ENCODE data around the gene CDC42EP5.

CDC42EP5 gene

DNA sequence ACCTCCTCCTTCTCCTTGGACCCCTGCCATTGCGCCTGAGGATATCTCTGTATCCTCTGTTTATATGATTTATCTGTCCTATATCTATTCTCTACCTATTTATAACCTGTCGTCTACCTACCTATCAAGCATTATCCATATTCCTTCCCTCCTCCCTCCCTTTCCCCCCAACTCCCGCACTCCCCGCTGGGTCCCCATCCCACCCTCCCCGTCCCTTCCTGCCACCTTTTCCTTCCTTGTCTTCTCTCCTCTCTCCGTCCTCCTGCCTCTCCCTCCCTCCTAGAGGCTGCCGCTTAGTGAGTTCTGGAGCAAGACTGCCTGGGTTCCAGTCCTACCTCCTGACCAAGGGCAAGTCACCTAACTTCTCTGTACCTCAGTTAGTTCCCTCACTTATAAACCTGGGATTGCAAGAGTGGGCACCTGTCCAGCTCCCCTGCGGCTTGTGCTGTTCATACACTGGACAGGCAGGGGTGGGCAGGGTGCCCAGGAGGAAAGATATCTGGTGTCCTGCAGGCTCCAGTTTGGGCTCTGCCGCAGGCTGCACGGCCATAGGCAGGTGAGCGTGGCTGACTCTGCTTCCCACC lies 41.7 kb downstream of the CDC42EP5 start:
- H3K27ac ChIP-seq: no peak overlapping the region
- H3K27me3 ChIP-seq: peaks cover 71% of the 10 kb centered on the region
- TF ChIP-seq, protein P1, sequence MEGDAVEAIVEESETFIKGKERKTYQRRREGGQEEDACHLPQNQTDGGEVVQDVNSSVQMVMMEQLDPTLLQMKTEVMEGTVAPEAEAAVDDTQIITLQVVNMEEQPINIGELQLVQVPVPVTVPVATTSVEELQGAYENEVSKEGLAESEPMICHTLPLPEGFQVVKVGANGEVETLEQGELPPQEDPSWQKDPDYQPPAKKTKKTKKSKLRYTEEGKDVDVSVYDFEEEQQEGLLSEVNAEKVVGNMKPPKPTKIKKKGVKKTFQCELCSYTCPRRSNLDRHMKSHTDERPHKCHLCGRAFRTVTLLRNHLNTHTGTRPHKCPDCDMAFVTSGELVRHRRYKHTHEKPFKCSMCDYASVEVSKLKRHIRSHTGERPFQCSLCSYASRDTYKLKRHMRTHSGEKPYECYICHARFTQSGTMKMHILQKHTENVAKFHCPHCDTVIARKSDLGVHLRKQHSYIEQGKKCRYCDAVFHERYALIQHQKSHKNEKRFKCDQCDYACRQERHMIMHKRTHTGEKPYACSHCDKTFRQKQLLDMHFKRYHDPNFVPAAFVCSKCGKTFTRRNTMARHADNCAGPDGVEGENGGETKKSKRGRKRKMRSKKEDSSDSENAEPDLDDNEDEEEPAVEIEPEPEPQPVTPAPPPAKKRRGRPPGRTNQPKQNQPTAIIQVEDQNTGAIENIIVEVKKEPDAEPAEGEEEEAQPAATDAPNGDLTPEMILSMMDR (IDR thresholded peaks at IDR 0.05): no peak
- H3K36me3 ChIP-seq: peaks cover 5% of the 10 kb centered on the region
- H3K9me3 ChIP-seq: no peaks in the 10 kb centered on the region
- H3K4me1 ChIP-seq (ENCODE audit: control insufficient read depth in 1 of 2, insufficient read depth in 1 of 2, low read depth in 1 of 2, low read length in 1 of 2): peaks cover 4 to 6% of the 10 kb centered on the region in 2 experiments
- peak overlapping the region in 1 of 2 experiments; percentile 24 for H3K4me3 ChIP-seq (ENCODE audit: low read depth in 1 of 2, low read length in 1 of 2)

DNA sequence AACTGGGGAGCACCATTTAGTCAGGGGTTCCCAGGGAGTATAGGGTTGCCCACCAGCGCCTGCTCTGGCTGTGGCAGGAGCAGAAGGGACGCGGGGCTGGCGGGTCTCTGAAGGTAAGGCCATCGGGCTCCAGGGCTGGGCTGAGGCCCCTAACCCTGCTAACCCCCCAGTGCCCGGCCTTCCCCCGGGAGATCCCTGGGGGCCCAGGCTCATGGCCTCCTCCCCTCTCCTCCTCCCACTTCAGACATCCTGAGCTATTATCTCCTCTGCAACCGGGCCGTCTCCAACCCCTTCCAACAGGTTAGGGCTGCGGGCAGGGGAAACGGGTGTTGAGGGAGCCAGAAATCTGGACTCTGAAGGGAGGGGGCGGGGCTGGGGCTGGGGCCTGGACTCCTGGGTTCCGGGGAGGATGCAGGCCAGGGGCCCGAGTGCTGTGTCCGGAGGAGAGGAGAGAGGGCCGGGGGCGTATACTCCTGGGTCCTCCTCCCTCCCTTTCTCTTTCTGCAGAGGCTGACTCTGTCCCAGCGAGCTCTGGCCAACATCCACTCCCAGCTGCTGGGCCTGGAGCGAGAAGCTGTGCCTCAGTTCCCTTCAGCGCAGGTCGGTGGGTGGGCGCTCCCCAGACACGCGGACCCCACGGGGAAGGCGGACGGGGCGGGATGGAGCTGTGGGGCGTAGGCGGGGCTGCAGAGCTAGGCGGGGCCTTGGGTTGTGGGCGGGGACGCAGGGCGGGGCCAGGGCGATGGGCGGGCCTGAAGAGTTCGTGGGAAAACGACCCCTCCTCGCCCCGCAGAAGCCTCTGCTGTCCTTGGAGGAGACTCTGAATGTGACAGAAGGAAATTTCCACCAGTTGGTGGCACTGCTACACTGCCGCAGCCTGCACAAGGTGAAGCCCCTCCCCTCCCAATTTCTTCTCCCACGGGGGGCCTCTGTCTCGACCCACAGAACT lies 42.5 kb downstream of the CDC42EP5 start:
- Histone ChIP-seq H3K4me3 (ENCODE audit: low read depth in 1 of 2, low read length in 1 of 2) (peak overlapping the region in 1 of 2 experiments; percentile 24), H3K27me3 (peaks cover 79% of the 10 kb centered on the region)
- TF ChIP-seq, protein P1 (IDR thresholded peaks at IDR 0.05): no peak

DNA sequence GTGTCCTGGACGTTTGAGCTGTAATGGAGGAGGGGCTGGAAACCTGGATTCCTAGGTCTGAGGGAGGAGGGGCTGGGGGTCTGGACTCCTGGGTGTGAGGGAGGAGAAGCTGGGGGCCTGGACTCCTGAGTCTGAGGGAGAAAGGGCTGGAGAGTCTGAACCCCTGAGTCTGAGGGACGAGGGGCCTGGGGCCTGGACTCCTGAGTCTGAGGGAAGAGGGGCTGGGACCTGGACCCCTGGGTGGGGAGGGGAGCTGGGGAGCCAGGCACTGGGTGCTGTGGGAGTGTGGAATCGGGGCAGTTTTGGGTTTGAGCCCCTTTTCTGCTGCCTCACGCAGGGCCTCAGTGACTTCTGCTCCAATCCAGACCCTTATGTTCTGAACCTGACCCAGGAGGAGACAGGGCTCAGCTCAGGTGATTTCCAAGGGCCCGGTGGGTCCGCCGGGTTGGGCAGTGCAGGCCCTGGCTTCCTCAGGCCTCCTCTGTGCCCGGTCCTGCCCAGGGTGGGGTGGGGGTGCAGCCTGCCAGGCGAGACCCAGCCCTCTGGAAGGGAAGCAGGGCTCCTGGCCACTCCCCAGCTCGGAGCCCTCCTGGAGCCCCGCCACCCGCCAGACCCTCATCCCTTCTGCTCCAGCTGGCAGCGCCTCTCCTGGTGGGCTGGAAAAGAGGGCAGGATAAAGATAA lies 43.4 kb downstream of the CDC42EP5 start:
- Histone ChIP-seq H3K36me3 (no peaks in the 10 kb centered on the region), H3K27ac (no peak overlapping the region), H3K27me3 (peaks cover 84% of the 10 kb centered on the region), H3K4me3 (ENCODE audit: low read depth in 1 of 2, low read length in 1 of 2) (no peak overlapping the region), H3K9me3 (no peaks in the 10 kb centered on the region), H3K4me1 (ENCODE audit: control insufficient read depth in 1 of 2, insufficient read depth in 1 of 2, low read depth in 1 of 2, low read length in 1 of 2) (peaks cover 4 to 6% of the 10 kb centered on the region in 2 experiments)
- TF ChIP-seq, protein P1 (IDR thresholded peaks at IDR 0.05): no peak

More for the DNA sequence above, 42.5 kb downstream of the CDC42EP5 start:
- peaks cover 4 to 6% of the 10 kb centered on the region in 2 experiments for H3K4me1 ChIP-seq (ENCODE audit: control insufficient read depth in 1 of 2, insufficient read depth in 1 of 2, low read depth in 1 of 2, low read length in 1 of 2)
- H3K36me3 ChIP-seq: no peaks in the 10 kb centered on the region
- H3K27ac ChIP-seq: no peak overlapping the region
- no peaks in the 10 kb centered on the region for H3K9me3 ChIP-seq

DNA sequence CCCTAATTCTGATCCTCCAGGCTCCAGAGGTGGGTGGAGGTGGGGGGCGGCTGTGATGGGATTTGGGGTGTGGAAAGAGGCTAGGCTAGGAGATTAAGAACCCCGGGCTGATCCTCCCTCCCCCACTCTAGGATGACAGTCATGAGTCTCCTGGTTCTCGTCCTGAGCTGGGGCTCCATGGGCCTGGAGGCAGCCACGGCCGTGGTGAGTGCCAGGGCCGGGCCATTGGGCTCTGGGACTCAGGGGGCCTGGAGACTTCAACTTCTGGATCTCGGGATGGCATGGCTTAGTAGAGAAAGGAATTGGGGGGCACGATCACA lies 44.0 kb downstream of the CDC42EP5 start:
- TF ChIP-seq, protein P1 (IDR thresholded peaks at IDR 0.05): no peak
- Histone ChIP-seq H3K4me3 (ENCODE audit: low read depth in 1 of 2, low read length in 1 of 2) (no peak overlapping the region), H3K9me3 (no peaks in the 10 kb centered on the region), H3K36me3 (no peaks in the 10 kb centered on the region), H3K27ac (no peak overlapping the region), H3K27me3 (peaks cover 78% of the 10 kb centered on the region), H3K4me1 (ENCODE audit: control insufficient read depth in 1 of 2, insufficient read depth in 1 of 2, low read depth in 1 of 2, low read length in 1 of 2) (peaks cover 4 to 6% of the 10 kb centered on the region in 2 experiments)

DNA sequence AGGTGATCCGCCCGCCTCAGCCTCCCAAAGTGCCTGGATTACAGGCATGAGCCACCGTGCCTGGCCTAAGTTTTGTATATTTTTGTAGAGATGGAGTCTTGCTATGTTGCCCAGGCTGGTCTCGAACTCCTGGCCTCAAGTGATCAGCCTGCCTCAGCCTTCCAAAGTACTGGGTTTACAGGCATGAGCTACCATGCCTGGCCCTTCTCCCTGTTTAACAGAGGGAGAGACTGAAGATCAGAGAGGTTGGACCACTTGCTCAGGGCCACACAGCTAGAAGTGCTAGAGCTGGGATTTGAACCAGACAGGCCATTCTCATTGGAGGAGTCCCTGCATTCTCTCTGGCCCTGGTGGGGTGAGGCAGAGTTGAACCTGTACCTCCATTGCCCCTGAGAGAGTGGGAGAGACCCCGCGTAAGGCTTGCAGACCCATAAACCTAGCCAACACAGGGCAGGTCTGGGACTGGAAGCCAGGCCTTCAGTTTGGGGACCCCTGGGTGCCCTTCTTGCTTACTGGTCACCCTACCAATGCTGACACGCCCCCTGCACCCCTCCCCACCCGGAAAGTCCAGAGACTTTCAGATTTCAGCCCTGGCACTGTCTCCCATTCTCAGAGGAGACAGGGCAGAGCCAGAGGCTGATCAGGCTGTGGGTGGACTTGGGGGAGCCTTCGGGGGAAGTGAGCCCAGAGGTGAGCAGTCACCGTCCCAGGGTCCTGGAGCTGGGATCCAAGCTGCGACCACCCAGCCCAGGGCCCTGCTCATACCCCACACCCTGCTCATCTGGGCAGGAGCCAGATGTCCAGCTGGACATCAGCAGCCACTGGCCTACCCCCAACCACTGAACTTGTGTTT lies 44.5 kb downstream of the CDC42EP5 start:
- TF ChIP-seq, protein P1 (IDR thresholded peaks at IDR 0.05): no peak
- Histone ChIP-seq H3K4me3 (ENCODE audit: low read depth in 1 of 2, low read length in 1 of 2) (no peak overlapping the region), H3K9me3 (no peaks in the 10 kb centered on the region), H3K4me1 (ENCODE audit: control insufficient read depth in 1 of 2, insufficient read depth in 1 of 2, low read depth in 1 of 2, low read length in 1 of 2) (peaks cover 4 to 6% of the 10 kb centered on the region in 2 experiments), H3K27me3 (peaks cover 74% of the 10 kb centered on the region), H3K27ac (no peak overlapping the region), H3K36me3 (no peaks in the 10 kb centered on the region)

Measured in neutrophil (primary cell).